Measurements from ENCODE around the gene RCSD1.
A peak's percentile ranks its signal among the peaks of the same experiment; 100 is the strongest.

The RCSD1 gene

GRCh38 chr1:167661527-167662426 is 31.7 kb downstream of the RCSD1 start:
- peak; percentile 90 for DNase-seq (ENCODE audit: low read depth)
- no peak overlapping the region for H3K4me3 ChIP-seq (ENCODE audit: low read depth, low read length)

DNA sequence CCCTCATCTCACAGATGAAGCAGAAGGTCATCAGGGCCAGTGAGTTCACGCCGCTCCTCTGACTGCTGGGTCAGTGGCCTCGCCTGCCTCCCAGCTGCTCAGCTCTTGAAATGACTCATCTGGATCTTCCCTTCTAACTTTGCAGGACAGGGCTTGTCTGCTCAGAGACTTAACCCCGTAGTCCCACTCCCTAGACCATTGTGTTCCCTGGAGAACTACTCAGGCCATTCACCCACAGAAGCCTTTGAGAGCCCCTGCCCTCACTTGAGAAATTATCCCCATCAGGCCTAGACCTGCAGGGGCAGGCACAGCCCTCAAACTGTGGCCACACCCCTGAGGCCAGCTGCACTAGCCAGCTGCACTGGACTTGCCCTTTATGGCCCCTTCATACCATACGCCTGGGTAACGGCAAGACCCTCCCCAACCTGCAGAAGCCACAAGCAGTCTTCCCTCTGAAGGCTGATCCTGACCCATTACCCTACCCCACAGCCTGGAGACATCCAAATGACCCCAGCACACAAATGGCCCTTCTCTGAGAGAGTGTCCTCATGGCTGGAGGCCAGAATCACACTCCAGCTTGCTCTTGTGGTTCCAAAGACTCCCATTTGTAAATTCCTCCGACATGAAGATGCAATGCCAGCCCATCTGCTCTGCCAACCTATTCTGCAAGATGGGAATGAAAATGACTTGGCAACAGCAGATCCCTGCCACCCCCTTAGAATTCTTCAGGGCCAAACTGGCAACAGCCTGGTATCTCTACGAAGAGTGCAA is 33.2 kb downstream of the RCSD1 start:
- peak; percentile 58 for DNase-seq (ENCODE audit: low read depth)
- no peak overlapping the region for H3K4me3 ChIP-seq (ENCODE audit: low read depth, low read length)

DNA sequence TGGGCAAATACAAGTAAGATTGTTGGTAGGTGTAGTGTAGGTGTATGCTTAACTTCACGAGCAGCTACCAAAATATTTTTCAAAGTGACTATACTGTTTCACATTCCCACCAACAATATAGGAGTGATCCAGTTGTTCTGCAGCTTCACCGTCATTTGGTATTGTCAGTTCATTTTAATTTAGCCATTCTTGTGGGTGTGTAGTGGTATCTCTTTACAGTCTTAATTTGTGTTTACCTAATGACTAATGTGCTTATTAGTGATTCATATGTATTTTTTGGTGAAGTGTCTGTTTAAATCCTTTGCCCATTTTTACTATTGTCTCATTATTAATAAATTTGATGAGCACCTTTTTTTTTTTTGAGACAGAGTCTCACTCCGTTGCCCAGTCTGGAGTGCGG is 35.4 kb downstream of the RCSD1 start:
- no peak overlapping the region for H3K4me3 ChIP-seq (ENCODE audit: low read depth, low read length)
- no peak for DNase-seq (ENCODE audit: low read depth)

DNA sequence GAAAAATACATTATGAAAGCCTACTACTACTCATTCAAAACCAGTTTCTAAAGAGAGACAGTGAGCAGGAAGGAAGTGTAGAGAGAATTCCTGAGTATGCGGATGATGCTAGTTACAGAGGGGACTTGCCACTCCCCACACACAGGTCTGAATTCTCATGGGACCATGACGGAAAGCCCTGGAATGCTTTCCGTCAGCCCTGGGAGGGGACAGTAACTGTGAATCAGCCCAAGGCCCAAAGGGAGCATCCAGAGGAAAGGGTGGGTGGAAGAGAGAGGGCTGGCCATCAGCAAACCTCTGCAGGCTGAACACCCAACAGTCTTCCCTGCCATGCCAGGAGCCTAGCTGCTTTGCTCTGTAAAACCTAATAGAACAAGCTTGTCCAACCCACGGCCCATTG is 36.4 kb downstream of the RCSD1 start:
- no peak overlapping the region for H3K4me3 ChIP-seq (ENCODE audit: low read depth, low read length)
- DNase-seq (ENCODE audit: low read depth) = peak; percentile 86

- no peak for DNase-seq (ENCODE audit: low read depth)
- H3K4me3 ChIP-seq (ENCODE audit: low read depth, low read length) = no peak overlapping the region
These were observed 37.5 kb downstream of the RCSD1 start for GRCh38 chr1:167667536-167667935.

DNA sequence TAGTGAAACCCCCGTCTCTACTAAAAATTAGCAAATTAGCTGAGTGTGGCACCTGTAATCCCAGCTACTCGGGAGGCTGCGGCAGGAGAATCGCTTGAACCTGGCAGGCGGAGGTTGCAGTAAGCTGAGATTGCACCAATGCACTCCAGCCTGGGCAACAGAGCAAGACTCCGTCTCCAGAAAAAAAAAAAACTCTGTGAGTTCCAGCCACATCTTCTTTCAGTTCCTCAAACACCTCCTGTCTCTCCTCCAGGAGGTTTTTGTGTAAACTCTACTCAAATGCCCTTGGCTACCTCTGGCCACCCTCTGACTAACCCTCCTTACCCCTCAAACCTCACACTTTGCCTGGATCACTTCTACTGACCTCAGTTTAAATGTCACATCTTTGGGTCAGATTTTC is 38.1 kb downstream of the RCSD1 start:
- H3K4me3 ChIP-seq (ENCODE audit: low read depth, low read length) = no peak overlapping the region
- DNase-seq (ENCODE audit: low read depth) = no peak

DNA sequence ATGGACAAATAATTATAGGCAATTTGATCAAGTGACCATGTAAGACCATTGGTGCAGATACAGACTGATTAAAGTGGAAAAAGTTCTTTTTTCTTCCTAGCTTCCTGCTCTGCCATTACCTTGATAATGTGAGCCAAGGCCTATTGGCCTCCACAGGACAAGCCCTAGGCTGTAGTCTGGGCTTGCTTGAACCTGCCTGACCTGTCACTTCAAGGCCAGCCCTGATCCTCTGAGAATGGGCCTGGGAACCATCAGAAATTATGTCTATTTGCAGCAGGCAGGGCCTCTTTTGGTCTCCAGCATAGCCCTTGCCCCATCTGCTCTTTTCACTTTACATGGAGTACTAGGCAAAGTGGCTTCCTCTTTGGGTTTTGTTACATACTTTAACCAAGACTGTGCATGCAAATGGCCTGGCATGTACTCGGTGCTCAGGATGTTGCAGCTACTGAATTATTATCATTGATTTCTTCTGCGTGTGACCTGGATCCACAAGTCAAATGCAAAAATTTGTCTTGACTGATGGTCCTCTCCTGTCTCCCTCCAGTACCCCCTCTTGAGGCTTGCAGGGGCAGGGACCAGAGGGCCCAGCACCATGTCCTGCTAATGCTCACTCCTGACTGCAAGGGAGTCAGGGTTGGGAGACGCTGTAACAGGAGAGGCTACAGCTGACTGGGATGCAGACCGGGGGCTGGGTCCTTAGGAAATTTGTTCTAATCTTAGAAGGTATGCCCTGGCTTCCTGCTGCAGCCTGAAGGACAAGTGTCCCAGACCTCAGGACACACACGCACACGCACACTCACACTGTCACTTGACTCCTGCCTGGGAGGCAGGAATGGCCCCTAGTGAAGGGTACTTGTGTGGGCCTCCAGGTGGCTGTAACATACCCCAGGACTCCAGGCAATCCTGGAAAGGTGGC is 39.4 kb downstream of the RCSD1 start:
- H3K4me3 ChIP-seq (ENCODE audit: low read depth, low read length) = no peak overlapping the region
- DNase-seq (ENCODE audit: low read depth) = no peak

GRCh38 chr1:167670563-167670962 is 40.5 kb downstream of the RCSD1 start:
- no peak for DNase-seq (ENCODE audit: low read depth)
- no peak overlapping the region for H3K4me3 ChIP-seq (ENCODE audit: low read depth, low read length)

DNA sequence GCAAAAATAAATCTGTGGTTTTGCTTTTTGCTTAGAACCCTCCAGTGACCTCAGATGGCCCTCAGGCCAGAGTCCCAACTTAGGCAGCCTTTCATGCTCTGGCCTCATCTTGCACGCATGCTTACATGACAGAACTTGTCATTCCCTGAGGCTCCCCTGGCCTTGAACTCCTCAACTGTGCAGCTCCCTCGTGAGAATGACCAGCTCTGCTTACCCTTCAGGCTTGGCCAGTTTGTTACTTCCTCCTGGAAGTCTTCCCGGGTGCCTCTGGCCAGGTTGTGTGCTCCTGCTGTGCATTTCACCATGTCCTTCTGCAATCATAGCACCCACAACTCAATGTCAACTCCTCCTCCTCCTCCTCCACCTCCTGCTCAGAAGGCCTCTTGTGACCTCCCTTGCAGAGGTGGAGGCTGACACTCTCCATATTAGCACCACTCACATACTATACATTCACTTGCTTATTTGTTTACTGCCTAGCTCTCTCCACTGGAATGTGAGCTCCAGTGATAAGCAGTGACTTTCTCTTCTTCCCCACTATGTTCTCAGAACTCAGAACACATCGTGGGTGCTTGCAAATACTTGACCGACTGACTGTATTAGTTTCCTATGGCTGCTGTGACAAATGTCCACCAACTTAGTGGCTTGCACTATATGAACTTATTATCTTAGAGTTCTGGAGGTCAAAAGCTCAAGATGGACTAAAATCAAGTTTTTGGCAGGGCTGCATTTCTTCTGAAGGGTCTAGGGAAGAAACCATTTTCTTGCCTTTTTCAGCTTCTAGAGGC is 41.9 kb downstream of the RCSD1 start:
- no peak overlapping the region for H3K4me3 ChIP-seq (ENCODE audit: low read depth, low read length)
- no peak for DNase-seq (ENCODE audit: low read depth)

DNA sequence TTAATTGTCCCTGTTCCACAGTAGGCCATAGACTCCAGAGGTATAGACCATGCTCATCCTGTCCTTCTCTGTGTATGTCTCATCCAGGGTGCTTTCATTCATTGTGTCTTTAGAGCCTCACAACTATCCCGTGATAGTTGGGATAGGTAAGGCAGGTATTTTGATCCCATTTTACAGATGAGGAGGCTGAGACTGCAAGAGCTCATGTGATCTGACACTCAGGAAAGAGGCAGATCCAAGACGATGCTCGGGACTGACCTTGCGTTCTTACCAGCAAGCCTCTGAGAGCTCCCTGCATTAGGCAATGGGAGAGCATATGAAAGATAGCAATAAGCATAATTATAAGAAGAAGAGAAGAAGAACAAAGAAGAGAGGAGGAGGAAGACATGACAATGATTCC is 42.8 kb downstream of the RCSD1 start:
- no peak overlapping the region for H3K4me3 ChIP-seq (ENCODE audit: low read depth, low read length)
- DNase-seq (ENCODE audit: low read depth) = no peak

- H3K4me3 ChIP-seq (ENCODE audit: low read depth, low read length) = no peak overlapping the region
- DNase-seq (ENCODE audit: low read depth) = no peak
These were observed 43.2 kb downstream of the RCSD1 start for GRCh38 chr1:167673265-167673664.

GRCh38 chr1:167674156-167674555 is 44.1 kb downstream of the RCSD1 start:
- no peak overlapping the region for H3K4me3 ChIP-seq (ENCODE audit: low read depth, low read length)
- no peak for DNase-seq (ENCODE audit: low read depth)

DNA sequence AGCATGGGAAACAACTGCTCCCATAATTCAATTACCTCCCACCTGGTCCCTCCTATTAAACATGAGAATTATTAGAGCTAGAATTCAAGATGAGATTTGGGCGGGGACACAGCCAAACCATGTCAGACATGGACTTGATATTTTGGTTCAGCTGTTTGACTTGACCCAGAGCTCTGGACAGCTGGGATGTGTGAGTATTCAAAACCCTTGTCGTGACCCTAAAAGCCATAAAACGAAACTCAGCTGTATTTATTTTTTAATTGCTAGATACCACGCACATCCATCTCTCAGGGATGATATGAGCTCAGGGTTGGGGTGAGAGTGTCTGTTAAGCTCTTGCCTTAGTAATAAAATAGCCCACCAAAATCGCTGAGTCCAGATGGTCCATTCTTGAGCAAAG is 45.4 kb downstream of the RCSD1 start:
- H3K4me3 ChIP-seq (ENCODE audit: low read depth, low read length) = no peak overlapping the region
- no peak for DNase-seq (ENCODE audit: low read depth)

GRCh38 chr1:167676205-167676915 is 46.3 kb downstream of the RCSD1 start:
- DNase-seq (ENCODE audit: low read depth) = no peak
- no peak overlapping the region for H3K4me3 ChIP-seq (ENCODE audit: low read depth, low read length)

DNA sequence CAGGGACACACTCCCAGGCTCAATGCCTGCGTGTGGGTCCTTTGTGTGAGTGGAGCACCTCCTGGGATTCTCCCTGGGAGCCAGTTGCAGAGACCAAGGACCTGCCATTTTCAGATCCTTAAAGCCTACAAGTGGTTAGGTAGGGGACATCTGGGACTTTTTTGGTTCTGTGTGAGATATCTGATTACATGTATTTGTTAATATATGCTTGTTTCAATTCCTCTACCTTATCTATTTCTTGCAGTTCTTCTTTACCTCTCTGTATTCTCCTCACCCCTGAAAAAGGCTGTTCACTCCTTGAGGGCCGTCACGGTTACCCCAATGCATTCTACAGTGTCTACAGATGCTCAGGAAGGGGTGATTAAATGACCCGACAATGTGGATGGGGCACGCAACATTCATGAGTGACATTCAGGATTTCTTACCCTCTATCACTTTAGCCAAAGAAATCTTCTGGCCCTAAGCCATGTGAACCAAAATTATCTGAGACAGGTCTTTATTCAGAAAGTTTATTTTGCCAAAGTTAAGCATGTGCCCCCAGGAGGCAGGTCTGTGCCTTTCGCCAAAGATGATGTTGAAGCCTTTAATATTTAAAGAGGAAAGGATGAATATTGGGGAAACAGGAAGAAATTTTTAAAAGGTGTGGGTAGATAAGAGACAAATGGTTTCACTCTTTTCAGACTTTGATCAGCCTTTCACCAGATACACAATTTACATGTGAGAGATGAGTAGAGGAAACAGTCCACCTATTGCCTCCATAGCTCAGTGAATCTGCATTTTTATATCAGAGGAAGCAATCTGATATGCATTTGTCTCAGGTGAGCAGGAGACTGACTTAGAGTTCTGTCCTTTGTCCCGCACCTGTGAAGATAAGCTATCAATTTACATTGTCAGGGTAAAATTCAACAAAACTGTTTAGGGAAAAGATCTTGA is 47.1 kb downstream of the RCSD1 start:
- H3K4me3 ChIP-seq (ENCODE audit: low read depth, low read length) = no peak overlapping the region
- DNase-seq (ENCODE audit: low read depth) = no peak

- DNase-seq (ENCODE audit: low read depth) = no peak
- H3K4me3 ChIP-seq (ENCODE audit: low read depth, low read length) = no peak overlapping the region
These were observed 48.4 kb downstream of the RCSD1 start for GRCh38 chr1:167678422-167678821.

DNA sequence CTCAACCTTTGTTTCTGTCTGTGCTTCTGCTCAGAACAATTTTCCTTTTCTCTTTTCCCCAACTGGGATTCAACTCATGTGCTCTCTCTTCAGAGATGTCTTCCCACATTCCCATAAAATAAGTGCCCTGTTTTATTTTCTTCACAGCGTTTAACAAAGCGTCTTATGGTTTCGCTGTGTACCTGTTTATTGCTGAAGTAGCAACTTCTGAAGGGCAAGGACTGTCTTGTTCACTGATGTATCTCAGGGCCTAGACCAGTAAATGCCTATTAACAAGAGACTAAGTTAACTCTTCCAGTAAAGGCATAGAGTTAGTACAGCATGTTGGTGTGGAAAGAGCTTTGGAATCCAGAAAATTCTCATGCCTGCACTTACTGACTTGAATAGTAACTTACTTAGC is 48.8 kb downstream of the RCSD1 start:
- no peak overlapping the region for H3K4me3 ChIP-seq (ENCODE audit: low read depth, low read length)
- no peak for DNase-seq (ENCODE audit: low read depth)
